Retinal pigment epithelial cell (primary cell): Measurements from ENCODE around the gene FAF1.

Experiments used
- DNase-seq: peaks from one replicate; pipeline ENCODE4 v3.0.0-alpha.2; 2010; ENCODE audit warnings: low read depth
- H3K4me3 ChIP-seq: 2 replicates; pipeline ENCODE4 v1.5.1; 2011; ENCODE audit warnings: mild to moderate bottlenecking, low read length, control low read depth, moderate library complexity
- CTCF ChIP-seq: conservative IDR thresholded peaks from 2 replicates; pipeline ENCODE4 v1.5.1; 2011; ENCODE audit warnings: low read depth, low read length, control low read depth, inconsistent platforms

Gene FAF1

GRCh38 chr1:50609508-50609907 lies 350.6 kb downstream of the FAF1 start:
- no peak for TF ChIP-seq CTCF
- no peak for DNase-seq
- no peak overlapping the region for H3K4me3 ChIP-seq

- H3K4me3 ChIP-seq = no peak overlapping the region
- no peak for DNase-seq
- TF ChIP-seq CTCF = peak; percentile 72
Observed at GRCh38 chr1:50605186-50605875, 354.7 kb downstream of the FAF1 start.

- no peak for DNase-seq
- TF ChIP-seq CTCF = peak; percentile 14
- H3K4me3 ChIP-seq = no peak overlapping the region
Observed at GRCh38 chr1:50604580-50604979, 355.5 kb downstream of the FAF1 start.

- DNase-seq = peak; percentile 42
- TF ChIP-seq CTCF = no peak
- H3K4me3 ChIP-seq = no peak overlapping the region
Observed at GRCh38 chr1:50603274-50604271, 356.5 kb downstream of the FAF1 start.

GRCh38 chr1:50599546-50599945 lies 360.5 kb downstream of the FAF1 start:
- DNase-seq = no peak
- TF ChIP-seq CTCF = no peak
- no peak overlapping the region for H3K4me3 ChIP-seq

- no peak overlapping the region for H3K4me3 ChIP-seq
- TF ChIP-seq CTCF = no peak
- no peak for DNase-seq
Observed at GRCh38 chr1:50595874-50596273, 364.2 kb downstream of the FAF1 start.

GRCh38 chr1:50593515-50593914 lies 366.6 kb downstream of the FAF1 start:
- no peak for DNase-seq
- TF ChIP-seq CTCF = no peak
- no peak overlapping the region for H3K4me3 ChIP-seq
